Skeletal muscle satellite cell (primary cell): ENCODE data around the gene STRN4.
"Not testable (repeated sequence)": the region's sequence is repeated elsewhere in the genome, so short reads cannot be mapped to it uniquely, and the experiment has no call there.

Experiments used
- H3K27me3 ChIP-seq: 2 replicates; pipeline ENCODE4 v1.7.0; 2013; ENCODE audit warnings: low read length; ENCODE audit not compliant: control insufficient read depth, insufficient read depth
- H3K36me3 ChIP-seq: 2 replicates; pipeline ENCODE4 v1.7.0; 2013; ENCODE audit warnings: mild to moderate bottlenecking, control low read depth, low read length; ENCODE audit not compliant: insufficient read depth
- H3K4me1 ChIP-seq: 2 replicates; pipeline ENCODE4 v1.7.0; 2013; ENCODE audit warnings: low read length; ENCODE audit not compliant: control insufficient read depth, insufficient read depth
- H3K4me2 ChIP-seq: 2 replicates; pipeline ENCODE4 v1.7.0; 2013; ENCODE audit warnings: mild to moderate bottlenecking, low read length
- H3K4me3 ChIP-seq: 2 replicates; pipeline ENCODE4 v1.7.0; 2013; ENCODE audit warnings: low read length
- H3K9ac ChIP-seq: 2 replicates; pipeline ENCODE4 v1.7.0; 2013; ENCODE audit warnings: mild to moderate bottlenecking, low read depth, low read length, moderate library complexity
- H3K9me3 ChIP-seq: replicated peaks from 2 replicates; pipeline ENCODE4 v1.7.0; 2013; ENCODE audit warnings: mild to moderate bottlenecking, control low read depth, low read length

The STRN4 gene

GRCh38 chr19:46764817-46765291 lies 18.6 kb upstream of the STRN4 start:
- no peaks in the 10 kb centered on the region for H3K9me3 ChIP-seq
- H3K4me1 ChIP-seq, result peaks cover 16% of the 10 kb centered on the region
- H3K27me3 ChIP-seq, result no peaks in the 10 kb centered on the region
- H3K9ac ChIP-seq, result no peak overlapping the region
- H3K4me2 ChIP-seq, result no peak overlapping the region
- no peak overlapping the region for H3K4me3 ChIP-seq
- H3K36me3 ChIP-seq, result no peaks in the 10 kb centered on the region

GRCh38 chr19:46762245-46762890 lies 16.1 kb upstream of the STRN4 start:
- Histone ChIP-seq H3K9me3 (no peaks in the 10 kb centered on the region), H3K27me3 (no peaks in the 10 kb centered on the region), H3K4me2 (no peak overlapping the region), H3K36me3 (peaks cover 3% of the 10 kb centered on the region), H3K9ac (no peak overlapping the region), H3K4me3 (no peak overlapping the region), H3K4me1 (peaks cover 22% of the 10 kb centered on the region)

DNA sequence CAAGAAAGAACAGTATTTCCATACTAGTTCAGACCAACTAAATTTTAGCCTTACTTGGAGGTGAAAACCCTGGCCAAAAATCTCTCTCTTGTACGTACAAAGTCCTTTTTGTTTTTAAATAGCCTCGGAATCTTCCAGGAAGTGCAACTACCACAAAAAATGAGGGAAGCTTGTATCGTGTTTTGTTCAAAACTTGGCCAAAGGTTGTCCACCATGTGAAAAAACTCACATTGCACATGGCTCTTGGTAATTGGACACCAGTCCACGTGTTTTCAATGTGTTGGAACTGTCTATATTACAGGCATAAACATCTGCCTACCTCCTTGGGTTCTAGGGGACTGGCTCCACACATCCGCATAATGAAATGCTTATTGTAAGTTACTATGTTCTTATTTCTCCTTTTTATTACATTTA lies 15.2 kb upstream of the STRN4 start:
- H3K4me3 ChIP-seq, result no peak overlapping the region
- no peaks in the 10 kb centered on the region for H3K9me3 ChIP-seq
- H3K4me2 ChIP-seq, result no peak overlapping the region
- H3K9ac ChIP-seq, result no peak overlapping the region
- peaks cover 7% of the 10 kb centered on the region for H3K36me3 ChIP-seq
- peaks cover 22% of the 10 kb centered on the region for H3K4me1 ChIP-seq
- H3K27me3 ChIP-seq, result no peaks in the 10 kb centered on the region

GRCh38 chr19:46760897-46761296 lies 14.6 kb upstream of the STRN4 start:
- H3K36me3 ChIP-seq, result peaks cover 10% of the 10 kb centered on the region
- H3K27me3 ChIP-seq, H3K9me3 ChIP-seq, H3K4me3 ChIP-seq, H3K4me2 ChIP-seq: not testable (repeated sequence)
- H3K9ac ChIP-seq, result peak overlapping the region; percentile 43
- H3K4me1 ChIP-seq, result peaks cover 22% of the 10 kb centered on the region

- peak overlapping the region; percentile 43 for H3K9ac ChIP-seq
- H3K9me3 ChIP-seq, result no peaks in the 10 kb centered on the region
- H3K4me2 ChIP-seq, result no peak overlapping the region
- peaks cover 23% of the 10 kb centered on the region for H3K4me1 ChIP-seq
- no peak overlapping the region for H3K4me3 ChIP-seq
- H3K27me3 ChIP-seq, result no peaks in the 10 kb centered on the region
- peaks cover 12% of the 10 kb centered on the region for H3K36me3 ChIP-seq
These were observed 14.1 kb upstream of the STRN4 start for GRCh38 chr19:46760363-46760762.

DNA sequence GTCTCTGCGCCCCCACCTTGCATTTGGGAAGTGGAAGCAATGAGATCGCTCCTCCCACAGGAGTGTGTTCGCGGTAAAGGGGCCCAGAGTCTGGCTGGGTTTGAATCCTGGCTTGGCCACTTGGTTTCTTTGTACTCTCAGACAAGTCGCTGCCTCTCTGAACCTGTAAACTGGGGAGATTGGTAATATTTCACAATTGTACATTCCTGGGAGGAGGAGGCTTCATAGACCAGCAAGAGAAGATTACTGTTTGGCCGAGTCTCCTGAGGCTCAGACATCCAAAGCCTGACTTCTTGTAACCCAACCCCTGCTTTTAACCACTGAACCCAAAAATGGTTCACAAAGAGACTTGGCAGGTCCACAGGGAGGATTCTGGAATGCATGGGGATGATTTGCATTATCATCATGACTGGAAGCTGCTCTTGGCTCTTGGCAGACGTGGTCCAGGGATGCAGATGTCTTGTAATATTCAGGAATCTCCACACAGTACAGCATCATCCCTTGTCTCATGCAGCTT lies 13.6 kb upstream of the STRN4 start:
- Histone ChIP-seq H3K4me2 (peak overlapping the region; percentile 15), H3K4me1 (peaks cover 26% of the 10 kb centered on the region), H3K9ac (peak overlapping the region; percentile 32), H3K4me3 (no peak overlapping the region), H3K9me3 (no peaks in the 10 kb centered on the region), H3K27me3 (no peaks in the 10 kb centered on the region), H3K36me3 (peaks cover 12% of the 10 kb centered on the region)

DNA sequence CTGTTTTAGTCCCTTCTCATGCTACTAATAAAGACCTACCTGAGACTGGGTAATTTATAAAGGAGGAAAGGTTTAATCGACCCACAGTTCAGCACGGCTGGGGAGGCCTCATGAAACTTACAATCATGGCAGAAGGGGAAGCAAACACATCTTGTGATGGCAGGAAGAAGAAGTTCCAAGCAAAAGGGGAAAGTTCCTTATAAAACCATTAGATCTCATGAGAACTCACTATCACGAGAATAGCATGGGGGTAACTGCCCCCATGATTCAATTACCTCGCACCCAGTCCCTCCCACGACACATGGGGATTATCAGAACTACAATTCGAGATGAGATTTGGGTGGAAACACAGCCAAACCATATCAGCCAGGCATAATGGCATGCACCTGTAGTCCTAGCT lies 13.0 kb upstream of the STRN4 start:
- Histone ChIP-seq H3K9me3 (no peaks in the 10 kb centered on the region), H3K4me1 (peaks cover 26% of the 10 kb centered on the region), H3K4me3 (no peak overlapping the region), H3K36me3 (peaks cover 12% of the 10 kb centered on the region), H3K4me2 (no peak overlapping the region), H3K27me3 (no peaks in the 10 kb centered on the region), H3K9ac (no peak overlapping the region)

GRCh38 chr19:46756544-46756888 lies 10.3 kb upstream of the STRN4 start:
- Histone ChIP-seq H3K4me3 (no peak overlapping the region), H3K4me2 (no peak overlapping the region), H3K9me3 (no peaks in the 10 kb centered on the region), H3K9ac (no peak overlapping the region), H3K27me3 (no peaks in the 10 kb centered on the region), H3K4me1 (peaks cover 25% of the 10 kb centered on the region), H3K36me3 (peaks cover 20% of the 10 kb centered on the region)

GRCh38 chr19:46755853-46756543 lies 9.7 kb upstream of the STRN4 start:
- Histone ChIP-seq H3K36me3 (peaks cover 20% of the 10 kb centered on the region), H3K4me3 (no peak overlapping the region), H3K9me3 (no peaks in the 10 kb centered on the region), H3K4me1 (peaks cover 20% of the 10 kb centered on the region), H3K4me2 (no peak overlapping the region), H3K27me3 (no peaks in the 10 kb centered on the region), H3K9ac (no peak overlapping the region)

- H3K4me1 ChIP-seq, result peaks cover 14% of the 10 kb centered on the region
- H3K9me3 ChIP-seq, result no peaks in the 10 kb centered on the region
- no peak overlapping the region for H3K4me3 ChIP-seq
- no peak overlapping the region for H3K9ac ChIP-seq
- H3K36me3 ChIP-seq, result peaks cover 20% of the 10 kb centered on the region
- no peak overlapping the region for H3K4me2 ChIP-seq
- H3K27me3 ChIP-seq, result no peaks in the 10 kb centered on the region
These were observed 9.0 kb upstream of the STRN4 start for GRCh38 chr19:46755077-46755852.

DNA sequence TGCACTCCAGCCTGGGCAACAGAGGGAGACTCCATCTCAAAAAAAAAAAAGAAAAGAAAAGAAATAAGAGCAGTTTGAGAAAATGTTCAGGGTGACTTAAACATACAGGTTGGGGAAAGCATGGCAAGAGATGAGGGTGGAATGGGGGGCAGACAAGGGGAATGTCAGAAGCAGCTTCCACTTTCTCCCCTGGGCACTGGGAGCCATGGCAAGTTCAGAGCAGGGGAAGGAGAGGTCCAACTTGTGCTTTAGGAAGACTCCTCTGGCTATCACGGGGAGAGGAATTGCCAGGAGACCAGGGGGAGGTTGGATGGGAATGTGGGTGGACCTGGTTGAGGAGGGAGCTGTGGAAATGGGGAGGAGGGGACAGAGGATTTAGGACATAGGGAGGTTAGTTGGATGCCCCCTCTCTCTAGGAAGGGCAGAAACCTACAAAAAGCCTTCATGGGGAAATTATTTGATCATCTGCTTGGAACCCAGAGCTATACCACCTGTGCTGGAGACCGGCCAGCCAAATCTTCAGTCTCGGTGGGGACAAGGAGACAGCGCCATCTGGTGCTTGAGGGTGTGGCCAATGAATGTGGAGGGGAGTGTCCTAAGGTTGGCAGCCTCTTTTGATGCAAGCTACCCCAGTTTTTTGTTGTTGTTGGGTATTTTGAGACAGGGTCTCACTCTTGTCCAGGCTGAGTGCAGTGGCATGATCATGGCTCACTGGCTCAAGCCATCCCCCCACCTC lies 7.3 kb upstream of the STRN4 start:
- Histone ChIP-seq H3K4me3 (no peak overlapping the region), H3K27me3 (no peaks in the 10 kb centered on the region), H3K4me1 (peaks cover 4% of the 10 kb centered on the region), H3K9ac (no peak overlapping the region), H3K4me2 (no peak overlapping the region), H3K36me3 (peaks cover 25% of the 10 kb centered on the region), H3K9me3 (no peaks in the 10 kb centered on the region)
